Umbilical cord (tissue), 2 donors: ENCODE data around the gene PEX3. TPM values are rescaled to one million over a fixed set of nuclear protein-coding genes. Genes with fewer than 3 reads are reported as not detected.

Experiments
- DNase-seq: peaks from one replicate; pipeline ENCODE4 v3.0.0-alpha.2; 2015; ENCODE audit warnings: low spot score
- total RNA-seq: library from RNA; depleted of rRNA; stranded (reverse); fragments of >200 nt; gene quantifications from one replicate; pipeline ENCODE4 v1.2.3, GENCODE V29; 2014; ENCODE audit warnings: low replicate concordance; ENCODE audit not compliant: insufficient read depth

PEX3 gene
- total RNA-seq, 1 donor from 2014 or later = 20.5 TPM

DNA sequence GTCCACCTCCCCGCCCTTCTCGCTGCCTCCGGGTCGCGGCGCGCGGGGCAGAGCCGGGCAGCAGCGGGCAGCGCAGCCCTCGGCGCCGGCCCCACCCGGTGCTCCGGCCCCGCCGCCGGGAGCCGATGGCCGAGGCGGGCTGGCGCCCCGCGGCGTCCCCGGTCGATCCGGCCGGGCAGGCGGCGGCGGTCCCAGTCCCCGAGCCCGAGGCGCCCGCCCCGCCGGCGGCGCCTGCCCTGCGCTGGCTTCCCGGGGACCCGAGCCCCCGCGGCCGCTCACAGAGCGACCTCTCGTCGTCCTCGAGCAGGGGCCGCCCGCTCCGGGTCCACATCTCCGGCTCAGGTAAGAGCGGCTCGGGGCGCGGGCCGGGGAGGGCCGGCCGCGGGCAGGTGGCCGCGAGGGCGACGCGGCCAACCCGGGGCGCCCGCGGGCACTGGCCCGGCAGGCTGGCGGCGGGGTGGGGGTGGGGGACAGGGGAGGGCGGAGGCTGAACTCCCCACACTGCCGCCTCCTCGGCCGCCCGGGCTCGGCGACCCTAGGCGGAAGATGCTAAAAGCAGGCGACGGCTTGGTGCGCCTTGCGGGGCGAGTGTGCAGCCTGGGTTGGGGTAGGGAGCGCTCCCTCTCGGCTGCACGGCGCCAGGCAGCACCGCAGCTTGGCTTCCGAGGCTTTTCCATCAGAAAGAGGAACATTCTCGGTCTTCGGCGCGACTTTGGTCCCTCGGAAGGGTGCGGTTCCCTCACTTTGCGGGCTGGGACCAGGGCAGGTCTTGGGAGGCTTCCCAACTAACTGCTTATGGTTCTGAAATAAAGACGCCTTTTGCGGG, 86.5 kb downstream of the PEX3 start:
- DNase-seq = peak; percentile 50

DNA sequence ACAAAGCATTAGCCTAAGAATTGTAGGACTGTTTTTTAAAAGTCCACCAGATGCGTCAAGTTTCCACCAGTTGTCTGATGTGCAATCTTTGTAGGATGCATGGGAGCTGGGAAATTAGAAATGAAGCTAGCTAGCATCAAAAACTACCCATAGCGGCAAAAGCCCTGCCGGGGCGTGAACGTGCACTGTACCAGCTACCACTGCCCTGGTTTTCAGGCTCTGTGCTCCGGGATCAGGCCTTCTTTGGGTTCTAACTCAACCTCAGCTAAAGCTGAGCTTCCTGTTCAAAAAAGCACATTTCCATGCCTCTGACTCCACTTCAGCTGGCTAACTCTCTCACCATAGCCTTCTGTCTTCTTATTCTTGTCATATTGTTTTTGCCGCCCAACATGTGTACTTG, 87.8 kb downstream of the PEX3 start:
- DNase-seq = no peak

DNA sequence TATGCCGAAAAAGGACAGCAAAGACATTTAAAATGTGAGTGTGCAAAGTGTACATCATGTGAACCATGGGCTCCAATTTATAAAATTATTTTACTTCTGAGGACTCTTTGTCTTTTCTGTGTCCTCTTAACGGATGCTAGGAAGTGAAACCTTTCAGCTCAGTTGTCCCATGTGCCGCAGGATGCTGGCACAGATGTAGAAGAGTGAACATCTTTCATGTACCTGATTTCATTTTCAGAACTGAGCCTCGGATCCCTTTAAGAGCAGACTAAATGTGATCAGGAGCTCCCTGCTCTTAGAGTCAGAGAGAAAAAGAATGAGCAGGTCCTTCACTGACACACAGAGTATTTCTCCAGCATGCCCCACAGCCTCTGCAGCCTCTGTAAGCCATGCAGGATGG, 88.5 kb downstream of the PEX3 start:
- no peak for DNase-seq

DNA sequence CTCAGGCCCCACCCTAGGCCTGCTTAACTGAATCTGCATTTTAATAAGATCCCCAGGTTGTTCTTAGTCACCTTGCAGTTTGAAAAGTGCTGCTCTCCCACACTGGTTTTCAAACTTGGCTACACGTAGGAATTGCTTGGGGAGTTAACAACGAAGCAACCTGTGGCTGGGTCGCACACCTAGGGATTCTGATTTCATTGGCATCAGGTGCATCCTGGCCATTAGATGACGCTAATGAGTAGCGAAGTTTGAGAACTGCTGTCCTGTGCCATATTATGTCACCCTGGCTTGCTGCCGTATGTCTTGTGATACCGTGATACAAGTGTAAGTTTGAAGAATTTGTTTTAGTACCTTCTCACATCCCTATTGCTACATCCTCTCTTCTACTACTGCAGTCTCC, 89.1 kb downstream of the PEX3 start:
- no peak for DNase-seq

DNA sequence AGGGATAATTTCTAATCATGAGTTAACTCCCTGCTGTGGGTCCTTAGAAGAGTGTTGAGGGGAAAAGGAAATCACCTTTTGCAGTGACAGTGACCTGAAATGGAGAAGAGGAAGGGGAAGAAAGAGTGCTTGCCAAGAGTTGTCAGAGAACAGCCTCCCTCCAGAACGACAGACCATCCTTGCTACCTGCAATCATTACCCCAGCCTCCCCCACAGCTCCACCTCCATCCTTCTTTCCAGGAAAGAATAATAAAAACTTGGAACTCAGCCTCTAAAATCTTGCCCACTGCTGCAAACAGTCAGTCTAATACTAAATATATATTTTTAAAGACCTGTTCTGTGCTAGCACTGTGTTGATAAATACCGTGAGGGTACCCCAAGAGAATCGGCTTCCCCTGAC, 89.6 kb downstream of the PEX3 start:
- DNase-seq = no peak

Other genes starting within 250 kb of the PEX3 start
- 3.4 TPM for gene ADAT2, start 110 bp upstream of the PEX3 start, total RNA-seq
- 18.5 TPM for gene FUCA2, start 60.9 kb downstream of the PEX3 start, total RNA-seq
- 232 TPM for gene PHACTR2, start 227.2 kb downstream of the PEX3 start, total RNA-seq